Activated T-helper 9 cell treated with anti-CD3 and anti-CD28 coated beads, Interleukin-2, amount 50 U/mL, for 16 hours (primary cell): Measurements from ENCODE around the gene CCDC13.

Source experiments
- DNase-seq: peaks from one replicate; pipeline ENCODE4 v3.0.0-alpha.2; 2020; ENCODE audit warnings: low read depth

CCDC13 gene

GRCh38 chr3:42752441-42752840 is 20.6 kb downstream of the CCDC13 start:
- no peak for DNase-seq

- no peak for DNase-seq
Observed at GRCh38 chr3:42751609-42752008, 21.4 kb downstream of the CCDC13 start.

GRCh38 chr3:42750834-42751233 is 22.2 kb downstream of the CCDC13 start:
- DNase-seq: no peak

- no peak for DNase-seq
Observed at GRCh38 chr3:42749753-42750231, 23.3 kb downstream of the CCDC13 start.

GRCh38 chr3:42749025-42749752 is 23.9 kb downstream of the CCDC13 start:
- DNase-seq: no peak

- no peak for DNase-seq
Observed at GRCh38 chr3:42747581-42747980, 25.5 kb downstream of the CCDC13 start.

- DNase-seq: no peak
Observed at GRCh38 chr3:42746455-42747450, 26.3 kb downstream of the CCDC13 start.

GRCh38 chr3:42745776-42746454 is 27.1 kb downstream of the CCDC13 start:
- no peak for DNase-seq

- no peak for DNase-seq
Observed at GRCh38 chr3:42745291-42745745, 27.7 kb downstream of the CCDC13 start.

- DNase-seq: no peak
Observed at GRCh38 chr3:42743204-42743995, 29.7 kb downstream of the CCDC13 start.

GRCh38 chr3:42742688-42743087 is 30.4 kb downstream of the CCDC13 start:
- no peak for DNase-seq

- DNase-seq: no peak
Observed at GRCh38 chr3:42742259-42742658, 30.8 kb downstream of the CCDC13 start.

- no peak for DNase-seq
Observed at GRCh38 chr3:42741796-42742195, 31.3 kb downstream of the CCDC13 start.

- no peak for DNase-seq
Observed at GRCh38 chr3:42739401-42740158, 33.5 kb downstream of the CCDC13 start.

GRCh38 chr3:42736531-42736930 is 36.5 kb downstream of the CCDC13 start:
- DNase-seq: no peak

- no peak for DNase-seq
Observed at GRCh38 chr3:42736081-42736480, 37.0 kb downstream of the CCDC13 start.

- no peak for DNase-seq
Observed at GRCh38 chr3:42735615-42736014, 37.4 kb downstream of the CCDC13 start.

- no peak for DNase-seq
Observed at GRCh38 chr3:42735019-42735418, 38.0 kb downstream of the CCDC13 start.

- DNase-seq: no peak
Observed at GRCh38 chr3:42734263-42734860, 38.7 kb downstream of the CCDC13 start.
